Endothelial cell of umbilical vein (primary cell): ENCODE data around the gene ELP4. TPM values are rescaled to one million over a fixed set of nuclear protein-coding genes. Genes with fewer than 3 reads are reported as not detected.
A peak's percentile ranks its signal among the peaks of the same experiment; 100 is the strongest.

Source experiments
- BruUV-seq: library from RNA; stranded (reverse); fragments of 400-500 nt; replicated peaks from 2 replicates; lab custom pipeline; 2021; lab: Mats Ljungman, UMichigan
- CTCF ChIA-PET: fragments of 300-600, 350-600 bp; sonication (Branson Sonifier 250); formaldehyde crosslinking; loops from one replicate; lab custom pipeline; 2021; ENCODE audit warnings: antibody characterized with exemption, inconsistent platforms; lab: Charles Lee
- POLR2A ChIA-PET: fragments of 300-600, 350-600 bp; sonication (Branson Sonifier 250); formaldehyde crosslinking; loops from one replicate; lab custom pipeline; 2021; ENCODE audit warnings: antibody characterized with exemption, inconsistent platforms; lab: Charles Lee
- DNase-seq: peaks from one replicate; pipeline ENCODE4 v3.0.0-alpha.2; 2011; ENCODE audit warnings: low read depth, low spot score
- FAIRE-seq: peaks from 2 replicates; lab custom pipeline; 2011; peaks lifted over from hg19 to GRCh38; lab: Jason Lieb, UNC
- H2AFZ ChIP-seq: 2 replicates; pipeline ENCODE4 v1.6.0; 2012; ENCODE audit warnings: low read depth, low read length, control low read depth, inconsistent platforms
- H3K27ac ChIP-seq: 2 replicates; pipeline ENCODE4 v1.5.1; 2011; ENCODE audit warnings: low read depth, mild to moderate bottlenecking, control low read depth, low read length, moderate library complexity; ENCODE audit not compliant: insufficient read depth
- H3K27me3 ChIP-seq, 2 experiments: 2 replicates each; pipeline versions ENCODE4 v1.6.0 to v1.6.1; 2011; ENCODE audit warnings: low read length in 2 of 2, mixed read lengths in 1 of 2; ENCODE audit not compliant: control insufficient read depth in 2 of 2, insufficient read depth in 2 of 2
- H3K36me3 ChIP-seq, 2 experiments: 2 replicates in 1 of 2; 3 replicates in 1 of 2; pipeline ENCODE4 v1.5.1; 2011; ENCODE audit warnings: low read length in 2 of 2, mild to moderate bottlenecking in 1 of 2, moderate library complexity in 1 of 2; ENCODE audit not compliant: control insufficient read depth in 2 of 2, insufficient read depth in 2 of 2; ENCODE audit errors: extremely low read depth in 1 of 2
- H3K4me1 ChIP-seq: 3 replicates; pipeline ENCODE4 v1.5.1; 2011; ENCODE audit warnings: mild to moderate bottlenecking, low read length; ENCODE audit not compliant: control insufficient read depth, insufficient read depth; ENCODE audit errors: extremely low read depth
- H3K4me2 ChIP-seq: 2 replicates; pipeline ENCODE4 v1.6.1; 2011; ENCODE audit warnings: low read length, control low read depth, mixed read lengths; ENCODE audit not compliant: insufficient read depth
- H3K4me3 ChIP-seq, 3 experiments: fragments of 200-600 bp in 1 of 3; sonication (generic), shearing (Covaris generic) in 1 of 3; replicated peaks in 1 of 3; 2 replicates each; pipeline ENCODE4 v1.5.1; 2011 to 2016; ENCODE audit warnings: control low read depth in 3 of 3, low read length in 3 of 3, mild to moderate bottlenecking in 2 of 3, inconsistent platforms in 1 of 3, low read depth in 1 of 3, moderate library complexity in 1 of 3; ENCODE audit not compliant: insufficient read depth in 1 of 3
- H3K79me2 ChIP-seq: 2 replicates; pipeline ENCODE4 v1.6.0; 2012; ENCODE audit warnings: low read length, inconsistent platforms; ENCODE audit not compliant: control insufficient read depth, insufficient read depth
- H3K9ac ChIP-seq: replicated peaks from 2 replicates; pipeline ENCODE3; 2011; ENCODE audit warnings: low read length, control low read depth; ENCODE audit not compliant: insufficient read depth; ENCODE audit errors: extremely low read depth
- H3K9me1 ChIP-seq: replicated peaks from 3 replicates; pipeline ENCODE4 v1.6.0; 2011; ENCODE audit warnings: mild to moderate bottlenecking, low read length; ENCODE audit not compliant: control insufficient read depth, insufficient read depth; ENCODE audit errors: extremely low read depth
- H3K9me3 ChIP-seq: replicated peaks from 2 replicates; pipeline ENCODE4 v1.5.1; 2012; ENCODE audit warnings: low read length, inconsistent platforms; ENCODE audit not compliant: control insufficient read depth, insufficient read depth
- H4K20me1 ChIP-seq: replicated peaks from 2 replicates; pipeline ENCODE3; 2011; ENCODE audit warnings: mild to moderate bottlenecking, low read length; ENCODE audit not compliant: control insufficient read depth, insufficient read depth; ENCODE audit errors: extremely low read depth
- EZH2 ChIP-seq: IDR thresholded peaks from 2 replicates; pipeline ENCODE4 v1.6.1; 2012; ENCODE audit warnings: borderline replicate concordance, low read depth, mild to moderate bottlenecking, moderate library complexity, low read length, inconsistent platforms; ENCODE audit not compliant: severe bottlenecking
- FOS ChIP-seq: IDR thresholded peaks from 2 replicates; pipeline ENCODE4 v1.6.1; 2011; ENCODE audit warnings: mild to moderate bottlenecking, low read length, moderate library complexity, borderline replicate concordance; ENCODE audit not compliant: insufficient read depth
- GATA2 ChIP-seq: IDR thresholded peaks from 2 replicates; pipeline ENCODE4 v1.7.0; 2011; ENCODE audit warnings: low read depth, mild to moderate bottlenecking, moderate library complexity, mixed read lengths, low read length; ENCODE audit not compliant: insufficient read length, insufficient read depth
- JUN ChIP-seq: IDR thresholded peaks from 2 replicates; pipeline ENCODE4 v1.6.1; 2011; ENCODE audit warnings: borderline replicate concordance, low read depth; ENCODE audit not compliant: insufficient read length, insufficient read depth
- MYC ChIP-seq: IDR thresholded peaks from one replicate; pipeline ENCODE4 v1.6.1; 2011; ENCODE audit warnings: mild to moderate bottlenecking, low read depth, low read length
- POLR2A ChIP-seq: IDR thresholded peaks from 2 replicates; pipeline ENCODE4 v1.6.1; 2012; ENCODE audit warnings: low read depth, mild to moderate bottlenecking, control low read depth, low read length
- POLR2AphosphoS5 ChIP-seq: IDR thresholded peaks from 2 replicates; pipeline ENCODE4 v1.6.1; 2012; ENCODE audit warnings: low read depth, mild to moderate bottlenecking, control low read depth, low read length, moderate library complexity; ENCODE audit not compliant: insufficient read depth
- dilution Hi-C: fragments of 300-500 bp; cut with MboI; formaldehyde crosslinking; loops from one replicate; pipeline ENCODE4 v1.15.0; 2019; ENCODE audit warnings: low sequenced_read_pairs; ENCODE audit not compliant: extremely low pct_ligation_motif_present
- intact Hi-C: fragments of 100-400 bp; cut with micrococcal nuclease; formaldehyde crosslinking; loops from one replicate; pipeline ENCODE4 v1.10.0; 2022
- polyA plus RNA-seq, 4 experiments: library from polyadenylated mRNA; depleted of rRNA in 3 of 4; stranded (reverse) in 3 of 4; unstranded in 1 of 4; fragments of >200 nt; gene quantifications; 2 replicates each; pipeline versions ENCODE4 v1.2.1 to v1.2.3, GENCODE V29; 2011 to 2012; ENCODE audit warnings: missing spikeins in 1 of 4
- total RNA-seq: library from RNA; stranded (reverse); gene quantifications from 2 replicates; pipeline ENCODE4 v1.2.3, GENCODE V29; 2021
- TF ChIP-seq, protein P1 (sequence below): IDR thresholded peaks from 2 replicates; pipeline ENCODE4 v1.6.1; 2011; ENCODE audit not compliant: insufficient read depth, insufficient read length
- TF ChIP-seq, protein P2 (sequence below), 2 donors: IDR thresholded peaks; 1 replicate in 1 of 2; 2 replicates in 1 of 2; pipeline ENCODE4 v1.5.1; 2011; ENCODE audit warnings: low read length in 2 of 2, mild to moderate bottlenecking in 2 of 2, moderate library complexity in 2 of 2, control low read depth in 1 of 2, inconsistent platforms in 1 of 2, low read depth in 1 of 2; ENCODE audit not compliant: insufficient read depth in 1 of 2; ENCODE audit errors: extremely low read depth in 1 of 2

The ELP4 gene
- total and polyA plus RNA-seq, 2 donors (not counting 3 experiments of a cell fraction or from before 2014, with no cell fraction given) = 11.6 to 16.3 TPM

DNA sequence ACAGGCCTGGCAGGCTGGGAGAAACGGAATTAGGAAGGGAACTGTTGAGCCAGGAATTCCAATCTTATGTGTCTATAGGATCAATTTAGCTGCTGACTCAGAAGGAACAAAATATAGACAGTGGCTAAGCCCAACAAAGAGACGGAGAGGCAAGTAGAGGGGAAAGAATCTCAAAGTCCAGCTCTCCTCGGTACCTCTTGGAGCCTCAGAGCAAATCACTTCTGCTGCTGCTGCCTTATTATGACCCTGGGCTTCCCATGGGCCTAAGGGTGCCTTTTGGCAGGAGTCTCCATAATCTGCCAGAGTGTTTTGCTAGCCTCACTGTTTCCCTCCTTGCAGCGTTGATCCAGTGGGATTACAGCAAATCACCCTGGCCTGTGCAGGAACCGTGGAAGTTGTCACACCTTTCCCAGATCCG, 269.8 kb downstream of the ELP4 start:
- Histone ChIP-seq H3K9me3 (no peaks in the 10 kb centered on the region), H3K4me2 (no peak overlapping the region), H3K27me3 (no peaks in the 10 kb centered on the region), H3K9me1 (no peaks in the 10 kb centered on the region), H3K79me2 (no peaks in the 10 kb centered on the region), H3K9ac (no peak overlapping the region), H4K20me1 (no peaks in the 10 kb centered on the region), H2AFZ (no peak overlapping the region), H3K4me3 (no peak overlapping the region), H3K36me3 (no peaks in the 10 kb centered on the region), H3K27ac (no peak overlapping the region), H3K4me1 (no peaks in the 10 kb centered on the region)
- dilution Hi-C loops = no loop called here
- CTCF ChIA-PET = interaction anchor here (1.2 kb wide), 1 partner anchor 138 kb away, joined by 3 read pairs; no protein-coding TSS in a partner anchor
- BruUV-seq = no TSS peak
- DNase-seq (peak; percentile 51), FAIRE-seq (peak; percentile 31)
- intact Hi-C loops = no loop called here
- POLR2A ChIA-PET = no interaction called here
- TF ChIP-seq MYC = no peak
- no peak for TF ChIP-seq POLR2A
- TF ChIP-seq, protein P1, sequence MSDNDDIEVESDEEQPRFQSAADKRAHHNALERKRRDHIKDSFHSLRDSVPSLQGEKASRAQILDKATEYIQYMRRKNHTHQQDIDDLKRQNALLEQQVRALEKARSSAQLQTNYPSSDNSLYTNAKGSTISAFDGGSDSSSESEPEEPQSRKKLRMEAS = no peak
- TF ChIP-seq, protein P2, sequence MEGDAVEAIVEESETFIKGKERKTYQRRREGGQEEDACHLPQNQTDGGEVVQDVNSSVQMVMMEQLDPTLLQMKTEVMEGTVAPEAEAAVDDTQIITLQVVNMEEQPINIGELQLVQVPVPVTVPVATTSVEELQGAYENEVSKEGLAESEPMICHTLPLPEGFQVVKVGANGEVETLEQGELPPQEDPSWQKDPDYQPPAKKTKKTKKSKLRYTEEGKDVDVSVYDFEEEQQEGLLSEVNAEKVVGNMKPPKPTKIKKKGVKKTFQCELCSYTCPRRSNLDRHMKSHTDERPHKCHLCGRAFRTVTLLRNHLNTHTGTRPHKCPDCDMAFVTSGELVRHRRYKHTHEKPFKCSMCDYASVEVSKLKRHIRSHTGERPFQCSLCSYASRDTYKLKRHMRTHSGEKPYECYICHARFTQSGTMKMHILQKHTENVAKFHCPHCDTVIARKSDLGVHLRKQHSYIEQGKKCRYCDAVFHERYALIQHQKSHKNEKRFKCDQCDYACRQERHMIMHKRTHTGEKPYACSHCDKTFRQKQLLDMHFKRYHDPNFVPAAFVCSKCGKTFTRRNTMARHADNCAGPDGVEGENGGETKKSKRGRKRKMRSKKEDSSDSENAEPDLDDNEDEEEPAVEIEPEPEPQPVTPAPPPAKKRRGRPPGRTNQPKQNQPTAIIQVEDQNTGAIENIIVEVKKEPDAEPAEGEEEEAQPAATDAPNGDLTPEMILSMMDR (IDR thresholded peaks at IDR 0.05; ENCODE audit: extremely low read depth in 1 of 2, insufficient read depth in 1 of 2, low read depth in 1 of 2, low read length in 2 of 2) = no peak
- TF ChIP-seq JUN = peak; percentile 21

DNA sequence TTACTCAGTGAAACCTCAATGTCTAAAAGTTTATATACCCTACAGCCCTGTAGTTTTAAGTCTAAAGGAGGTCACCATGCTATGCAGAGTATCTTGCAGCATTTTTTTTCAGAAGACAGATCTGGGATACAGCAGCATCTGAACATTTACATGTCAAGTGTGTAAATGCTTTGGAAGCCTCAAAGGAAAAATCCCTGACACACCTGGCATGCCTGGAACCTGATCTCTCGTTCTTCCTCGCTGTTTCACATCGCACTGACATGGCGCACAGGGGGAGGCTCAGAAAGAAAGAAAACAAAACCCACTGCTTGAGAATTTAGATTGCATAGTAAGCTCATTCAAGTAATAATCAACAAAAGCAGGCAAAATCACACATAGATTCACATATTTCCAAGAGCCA, 270.5 kb downstream of the ELP4 start:
- dilution Hi-C loops = no loop called here
- no TSS peak for BruUV-seq
- H3K4me1 ChIP-seq = no peaks in the 10 kb centered on the region
- H2AFZ ChIP-seq = no peak overlapping the region
- FAIRE-seq (no peak), DNase-seq (no peak)
- POLR2A ChIA-PET = no interaction called here
- H3K9ac ChIP-seq = no peak overlapping the region
- H4K20me1 ChIP-seq = no peaks in the 10 kb centered on the region
- H3K27ac ChIP-seq = no peak overlapping the region
- no peaks in the 10 kb centered on the region for H3K27me3 ChIP-seq
- H3K9me3 ChIP-seq = no peaks in the 10 kb centered on the region
- CTCF ChIA-PET = interaction anchor here (0.9 to 1.2 kb wide), 2 partner anchors 11 to 139 kb away, joined by 3 read pairs; no protein-coding TSS in a partner anchor
- intact Hi-C loops = no loop called here
- H3K9me1 ChIP-seq = no peaks in the 10 kb centered on the region
- no peaks in the 10 kb centered on the region for H3K36me3 ChIP-seq
- no peak overlapping the region for H3K4me3 ChIP-seq
- TF ChIP-seq, protein P1 = no peak
- TF ChIP-seq POLR2AphosphoS5 = no peak
- TF ChIP-seq EZH2 = no peak
- no peak for TF ChIP-seq POLR2A
- TF ChIP-seq, protein P2 (IDR thresholded peaks at IDR 0.05; ENCODE audit: extremely low read depth in 1 of 2, insufficient read depth in 1 of 2, low read depth in 1 of 2, low read length in 2 of 2) = no peak
- TF ChIP-seq GATA2 = no peak
- no peak for TF ChIP-seq MYC
- no peak for TF ChIP-seq FOS
- TF ChIP-seq JUN = no peak
- H3K79me2 ChIP-seq = no peaks in the 10 kb centered on the region
- no peak overlapping the region for H3K4me2 ChIP-seq
